Nephron (organoid): ENCODE measurements around the gene DHRSX.

Experiments
- H3K27ac Mint-ChIP-seq, 3 experiments: 2 replicates each; pipeline ENCODE4 v1.8.0; 2020; ENCODE audit warnings: mixed read lengths in 3 of 3, mild to moderate bottlenecking in 2 of 3, moderate library complexity in 1 of 3
- H3K27me3 Mint-ChIP-seq: 2 replicates; pipeline ENCODE4 v1.8.0; 2021; ENCODE audit warnings: low read depth, mild to moderate bottlenecking, moderate library complexity, mixed read lengths
- H3K36me3 Mint-ChIP-seq: 2 replicates; pipeline ENCODE4 v1.8.0; 2020; ENCODE audit warnings: low read depth, mixed read lengths
- H3K4me1 Mint-ChIP-seq: 2 replicates; pipeline ENCODE4 v1.8.0; 2020; ENCODE audit warnings: mixed read lengths
- H3K4me3 Mint-ChIP-seq, 3 experiments: 2 replicates each; pipeline ENCODE4 v1.8.0; 2020; ENCODE audit warnings: mild to moderate bottlenecking in 3 of 3, mixed read lengths in 3 of 3, moderate library complexity in 2 of 3
- H3K9me3 Mint-ChIP-seq: 2 replicates; pipeline ENCODE4 v1.8.0; 2020; ENCODE audit warnings: mixed read lengths
- CTCF ChIP-seq, 3 experiments: fragments of 200-600 bp; sonication (generic); IDR thresholded peaks; one replicate each; pipeline ENCODE4 v1.5.0; 2021; ENCODE audit warnings: antibody characterized with exemption in 3 of 3; ENCODE audit not compliant: unreplicated experiment in 3 of 3

DHRSX gene

GRCh38 chrX:2489446-2490445 is 11.0 kb downstream of the DHRSX start:
- TF ChIP-seq CTCF (IDR thresholded peaks at IDR 0.05; ENCODE audit: unreplicated experiment in 3 of 3) = no peak
- H3K36me3 Mint-ChIP-seq = peaks cover 69% of the 10 kb centered on the region
- no peak overlapping the region for H3K27ac Mint-ChIP-seq
- no peak overlapping the region for H3K4me3 Mint-ChIP-seq
- no peaks in the 10 kb centered on the region for H3K9me3 Mint-ChIP-seq
- peaks cover 21% of the 10 kb centered on the region for H3K4me1 Mint-ChIP-seq
- H3K27me3 Mint-ChIP-seq = no peaks in the 10 kb centered on the region

- H3K27ac Mint-ChIP-seq = no peak overlapping the region
- no peak for TF ChIP-seq CTCF (IDR thresholded peaks at IDR 0.05; ENCODE audit: unreplicated experiment in 3 of 3)
- H3K9me3 Mint-ChIP-seq = no peaks in the 10 kb centered on the region
- no peaks in the 10 kb centered on the region for H3K27me3 Mint-ChIP-seq
- H3K4me1 Mint-ChIP-seq = peaks cover 30% of the 10 kb centered on the region
- peaks cover 74% of the 10 kb centered on the region for H3K36me3 Mint-ChIP-seq
- H3K4me3 Mint-ChIP-seq = no peak overlapping the region
These were observed 12.0 kb downstream of the DHRSX start for GRCh38 chrX:2488621-2489285.

- H3K4me3 Mint-ChIP-seq = no peak overlapping the region
- peak overlapping the region in 1 of 3 experiments; percentile 75 for H3K27ac Mint-ChIP-seq
- no peaks in the 10 kb centered on the region for H3K27me3 Mint-ChIP-seq
- H3K4me1 Mint-ChIP-seq = peaks cover 33% of the 10 kb centered on the region
- peaks cover 76% of the 10 kb centered on the region for H3K36me3 Mint-ChIP-seq
- no peak for TF ChIP-seq CTCF (IDR thresholded peaks at IDR 0.05; ENCODE audit: unreplicated experiment in 3 of 3)
- H3K9me3 Mint-ChIP-seq = no peaks in the 10 kb centered on the region
These were observed 13.4 kb downstream of the DHRSX start for GRCh38 chrX:2487366-2487765.

- Mint-ChIP-seq H3K36me3 (peaks cover 70% of the 10 kb centered on the region), H3K27me3 (no peaks in the 10 kb centered on the region)
These were observed 14.2 kb downstream of the DHRSX start for GRCh38 chrX:2486476-2487133.

GRCh38 chrX:2485789-2486345 is 14.9 kb downstream of the DHRSX start:
- peaks cover 63% of the 10 kb centered on the region for H3K36me3 Mint-ChIP-seq
- TF ChIP-seq CTCF (IDR thresholded peaks at IDR 0.05; ENCODE audit: unreplicated experiment in 3 of 3) = no peak
- H3K9me3 Mint-ChIP-seq = no peaks in the 10 kb centered on the region
- peak overlapping the region in 2 of 3 experiments; percentile 36 to 98 for H3K27ac Mint-ChIP-seq
- no peak overlapping the region for H3K4me3 Mint-ChIP-seq
- peaks cover 29% of the 10 kb centered on the region for H3K4me1 Mint-ChIP-seq
- H3K27me3 Mint-ChIP-seq = no peaks in the 10 kb centered on the region

More at GRCh38 chrX:2486476-2487133, 14.2 kb downstream of the DHRSX start:
- TF ChIP-seq CTCF (IDR thresholded peaks at IDR 0.05; ENCODE audit: unreplicated experiment in 3 of 3) = no peak
- H3K27ac Mint-ChIP-seq = peak overlapping the region; percentile 13 to 98 (median 75)
- no peak overlapping the region for H3K4me3 Mint-ChIP-seq
- peaks cover 29% of the 10 kb centered on the region for H3K4me1 Mint-ChIP-seq
- no peaks in the 10 kb centered on the region for H3K9me3 Mint-ChIP-seq
